ENCODE results near the gene ZFX. TPM values are rescaled to one million over a fixed set of nuclear protein-coding genes. Genes with fewer than 3 reads are reported as not detected.
A peak's percentile ranks its signal among the peaks of the same experiment; 100 is the strongest.

The ZFX gene
- total RNA-seq, 4 donors from 2014 or later, result 63.7 to 105 (median 68.2) TPM

- peaks cover 6 to 13% of the 10 kb centered on the region in 2 donors for H3K36me3 ChIP-seq
- H3K27ac ChIP-seq, result peak overlapping the region; percentile 20 to 69 (median 62)
- no peaks in the 10 kb centered on the region for H3K9me3 ChIP-seq
- TF ChIP-seq, protein P1, sequence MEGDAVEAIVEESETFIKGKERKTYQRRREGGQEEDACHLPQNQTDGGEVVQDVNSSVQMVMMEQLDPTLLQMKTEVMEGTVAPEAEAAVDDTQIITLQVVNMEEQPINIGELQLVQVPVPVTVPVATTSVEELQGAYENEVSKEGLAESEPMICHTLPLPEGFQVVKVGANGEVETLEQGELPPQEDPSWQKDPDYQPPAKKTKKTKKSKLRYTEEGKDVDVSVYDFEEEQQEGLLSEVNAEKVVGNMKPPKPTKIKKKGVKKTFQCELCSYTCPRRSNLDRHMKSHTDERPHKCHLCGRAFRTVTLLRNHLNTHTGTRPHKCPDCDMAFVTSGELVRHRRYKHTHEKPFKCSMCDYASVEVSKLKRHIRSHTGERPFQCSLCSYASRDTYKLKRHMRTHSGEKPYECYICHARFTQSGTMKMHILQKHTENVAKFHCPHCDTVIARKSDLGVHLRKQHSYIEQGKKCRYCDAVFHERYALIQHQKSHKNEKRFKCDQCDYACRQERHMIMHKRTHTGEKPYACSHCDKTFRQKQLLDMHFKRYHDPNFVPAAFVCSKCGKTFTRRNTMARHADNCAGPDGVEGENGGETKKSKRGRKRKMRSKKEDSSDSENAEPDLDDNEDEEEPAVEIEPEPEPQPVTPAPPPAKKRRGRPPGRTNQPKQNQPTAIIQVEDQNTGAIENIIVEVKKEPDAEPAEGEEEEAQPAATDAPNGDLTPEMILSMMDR (IDR thresholded peaks at IDR 0.05), result no peak
- TF ChIP-seq POLR2A (IDR thresholded peaks at IDR 0.05), result no peak
- no peaks in the 10 kb centered on the region for H3K27me3 ChIP-seq
- H3K4me1 ChIP-seq, result peaks cover 44 to 68% of the 10 kb centered on the region in 2 donors
- WGBS, 2 donors, result 35 to 45% methylated on average over 3 of the region's 3 CpGs
- DNase-seq, result no peak
- H3K4me3 ChIP-seq (replicated peaks in 1 of 3), result no peak overlapping the region
- intact Hi-C loops (cut with DNase I), result no loop called here
These were observed 19.7 kb downstream of the ZFX start for GRCh38 chrX:24169211-24169610.

- no peaks in the 10 kb centered on the region for H3K27me3 ChIP-seq
- intact Hi-C loops (cut with DNase I), result no loop called here
- H3K4me1 ChIP-seq, result peaks cover 19 to 33% of the 10 kb centered on the region in 2 donors
- no peak overlapping the region for H3K27ac ChIP-seq
- 76 to 81% methylated on average over 7 to 11 of the region's 11 CpGs for WGBS, 2 donors
- DNase-seq, result no peak
- no peaks in the 10 kb centered on the region for H3K9me3 ChIP-seq
- no peak for TF ChIP-seq POLR2A (IDR thresholded peaks at IDR 0.05)
- TF ChIP-seq, protein P1 (IDR thresholded peaks at IDR 0.05), result no peak
- H3K36me3 ChIP-seq, result peaks cover 13 to 36% of the 10 kb centered on the region in 2 donors
- no peak overlapping the region for H3K4me3 ChIP-seq (replicated peaks in 1 of 3)
These were observed 23.8 kb downstream of the ZFX start for GRCh38 chrX:24173115-24173847.

DNA sequence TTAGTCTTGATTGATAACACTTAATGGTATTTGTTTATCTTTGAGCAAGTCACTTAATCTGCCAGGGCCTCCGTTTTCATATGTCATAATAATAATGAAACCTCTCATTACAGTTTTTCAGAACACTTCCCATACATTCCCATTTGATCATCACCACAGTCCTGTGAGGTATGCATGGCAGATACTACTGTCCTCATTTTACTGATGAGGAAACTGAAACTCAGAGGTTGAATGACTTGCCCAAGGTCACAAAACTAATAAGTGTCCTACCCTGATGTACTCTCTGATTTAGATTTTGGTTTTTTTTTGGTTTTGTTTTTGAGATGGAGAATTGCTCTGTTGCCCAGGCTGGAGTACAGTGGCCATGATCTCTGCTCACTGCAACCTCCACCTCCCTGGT, 25.7 kb downstream of the ZFX start:
- Histone ChIP-seq H3K4me1 (peaks cover 7 to 15% of the 10 kb centered on the region in 2 donors), H3K27me3 (no peaks in the 10 kb centered on the region), H3K9me3 (no peaks in the 10 kb centered on the region), H3K36me3 (peaks cover 22 to 49% of the 10 kb centered on the region in 2 donors), H3K27ac (no peak overlapping the region), H3K4me3 (replicated peaks in 1 of 3) (no peak overlapping the region)
- intact Hi-C loops (cut with DNase I), result no loop called here
- WGBS, 2 donors, result 75 to 86% methylated on average over 1 of the region's 1 CpG
- TF ChIP-seq, protein P1 (IDR thresholded peaks at IDR 0.05), result no peak
- no peak for TF ChIP-seq POLR2A (IDR thresholded peaks at IDR 0.05)
- DNase-seq, result no peak

DNA sequence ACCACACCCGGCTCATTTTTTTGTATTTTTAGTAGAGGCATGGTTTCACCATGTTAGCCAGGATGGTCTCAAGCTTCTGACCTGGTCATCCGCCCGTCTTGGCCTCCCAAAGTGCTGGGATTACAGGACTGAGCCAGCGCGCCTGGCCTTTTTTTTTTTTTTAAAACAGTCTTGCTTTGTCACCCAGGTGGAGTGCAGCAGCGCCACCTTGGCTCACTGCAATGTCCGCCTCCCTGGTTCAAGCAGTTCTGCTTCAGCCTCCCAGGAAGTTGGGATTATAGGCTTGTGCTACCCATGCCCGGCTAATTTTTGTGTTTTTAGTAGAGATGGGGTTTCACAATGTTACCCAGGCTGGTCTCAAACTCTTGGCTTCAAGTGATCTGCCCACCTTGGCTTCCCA, 28.9 kb downstream of the ZFX start:
- WGBS, 2 donors, result 91 to 94% methylated on average over 8 of the region's 8 CpGs
- no peak overlapping the region for H3K4me3 ChIP-seq (replicated peaks in 1 of 3)
- TF ChIP-seq, protein P1 (IDR thresholded peaks at IDR 0.05), result no peak
- TF ChIP-seq POLR2A (IDR thresholded peaks at IDR 0.05), result no peak
- H3K27ac ChIP-seq, result no peak overlapping the region
- peak in 1 of 2 donors; percentile 2 for DNase-seq
- no peaks in the 10 kb centered on the region for H3K9me3 ChIP-seq
- H3K36me3 ChIP-seq, result peaks cover 14 to 62% of the 10 kb centered on the region in 2 donors
- intact Hi-C loops (cut with DNase I), result no loop called here
- H3K4me1 ChIP-seq, result peaks cover 6 to 9% of the 10 kb centered on the region in 2 donors
- H3K27me3 ChIP-seq, result no peaks in the 10 kb centered on the region

- 84% methylated on average over 5 of the region's 5 CpGs for WGBS, 2 donors
- Histone ChIP-seq H3K9me3 (no peaks in the 10 kb centered on the region), H3K36me3 (peaks cover 9 to 24% of the 10 kb centered on the region in 2 donors), H3K4me1 (peaks cover 6 to 9% of the 10 kb centered on the region in 2 donors), H3K4me3 (replicated peaks in 1 of 3) (no peak overlapping the region), H3K27me3 (no peaks in the 10 kb centered on the region), H3K27ac (no peak overlapping the region)
- intact Hi-C loops (cut with DNase I), result no loop called here
- DNase-seq, result no peak
- no peak for TF ChIP-seq POLR2A (IDR thresholded peaks at IDR 0.05)
- TF ChIP-seq, protein P1 (IDR thresholded peaks at IDR 0.05), result no peak
These were observed 34.5 kb downstream of the ZFX start for GRCh38 chrX:24184018-24184417.

Data from thyroid gland (tissue), 4 donors.